Stimulated activated CD4-positive, alpha-beta T cell treated with anti-CD3 and anti-CD28 coated beads, Interleukin-1b, Interleukin-23, amount 100 ng/mL, for 4 hours (primary cell): ENCODE measurements around the gene PLCH1.

Experiments used
- DNase-seq, 2 donors: peaks; one replicate each; pipeline ENCODE4 v3.0.0-alpha.2; 2020; ENCODE audit warnings: low read depth in 2 of 2

Gene PLCH1

GRCh38 chr3:155608228-155608920 lies 136.5 kb downstream of the PLCH1 start:
- DNase-seq: no peak

GRCh38 chr3:155607761-155608160 lies 137.1 kb downstream of the PLCH1 start:
- no peak for DNase-seq

- no peak for DNase-seq
These were observed 139.3 kb downstream of the PLCH1 start for GRCh38 chr3:155605571-155605970.

- no peak for DNase-seq
These were observed 139.9 kb downstream of the PLCH1 start for GRCh38 chr3:155604967-155605366.

GRCh38 chr3:155604126-155604525 lies 140.7 kb downstream of the PLCH1 start:
- DNase-seq: no peak

GRCh38 chr3:155603302-155603701 lies 141.6 kb downstream of the PLCH1 start:
- no peak for DNase-seq

- DNase-seq: no peak
These were observed 142.6 kb downstream of the PLCH1 start for GRCh38 chr3:155602307-155602706.

- DNase-seq: no peak
These were observed 146.2 kb downstream of the PLCH1 start for GRCh38 chr3:155598671-155599070.

GRCh38 chr3:155596615-155597014 lies 148.3 kb downstream of the PLCH1 start:
- no peak for DNase-seq

- no peak for DNase-seq
These were observed 149.5 kb downstream of the PLCH1 start for GRCh38 chr3:155595371-155595770.

GRCh38 chr3:155594526-155595187 lies 150.2 kb downstream of the PLCH1 start:
- DNase-seq: no peak

- DNase-seq: no peak
These were observed 157.3 kb downstream of the PLCH1 start for GRCh38 chr3:155587581-155587980.

GRCh38 chr3:155585384-155585783 lies 159.5 kb downstream of the PLCH1 start:
- DNase-seq: no peak

GRCh38 chr3:155581579-155581978 lies 163.3 kb downstream of the PLCH1 start:
- DNase-seq: no peak

- no peak for DNase-seq
These were observed 172.8 kb downstream of the PLCH1 start for GRCh38 chr3:155572085-155572484.

GRCh38 chr3:155568295-155568694 lies 176.6 kb downstream of the PLCH1 start:
- DNase-seq: no peak

GRCh38 chr3:155560594-155560993 lies 184.3 kb downstream of the PLCH1 start:
- DNase-seq: no peak

GRCh38 chr3:155560135-155560534 lies 184.7 kb downstream of the PLCH1 start:
- no peak for DNase-seq

GRCh38 chr3:155556531-155556930 lies 188.3 kb downstream of the PLCH1 start:
- DNase-seq: no peak

- DNase-seq: no peak
These were observed 189.3 kb downstream of the PLCH1 start for GRCh38 chr3:155555479-155556060.

- DNase-seq: no peak
These were observed 190.0 kb downstream of the PLCH1 start for GRCh38 chr3:155554777-155555451.

- no peak for DNase-seq
These were observed 191.1 kb downstream of the PLCH1 start for GRCh38 chr3:155553780-155554179.

- no peak for DNase-seq
These were observed 191.5 kb downstream of the PLCH1 start for GRCh38 chr3:155553326-155553725.
